ENCODE measurements around the gene MTCH2. TPM values are rescaled to one million over a fixed set of nuclear protein-coding genes. Genes with fewer than 3 reads are reported as not detected.

The MTCH2 gene
- total RNA-seq, 1 experiment from 2014 or later = 160 TPM

- peaks cover under 1% of the 10 kb centered on the region; the same call in 1 of the 2 replicates for H3K4me1 Mint-ChIP-seq
- no peak overlapping the region for H3K27ac Mint-ChIP-seq
- TF ChIP-seq IRF1 (CRISPR knock-in tag; IDR thresholded peaks at IDR 0.05) (no peak), MXD4 (CRISPR knock-in tag; IDR thresholded peaks at IDR 0.05; ENCODE audit: borderline replicate concordance) (no peak), SMAD4 (CRISPR knock-in tag; IDR thresholded peaks at IDR 0.05) (no peak), ATF1 (CRISPR knock-in tag; IDR thresholded peaks at IDR 0.05) (no peak), ZNF219 (CRISPR knock-in tag; IDR thresholded peaks at IDR 0.05; ENCODE audit: borderline replicate concordance) (no peak), HMGA2 (CRISPR knock-in tag; IDR thresholded peaks at IDR 0.05) (no peak), ZMAT4 (CRISPR knock-in tag; IDR thresholded peaks at IDR 0.05) (no peak), ARID4B (CRISPR knock-in tag; IDR thresholded peaks at IDR 0.05; ENCODE audit: borderline replicate concordance) (no peak), FOXP1 (CRISPR knock-in tag; IDR thresholded peaks at IDR 0.05; ENCODE audit: borderline replicate concordance) (no peak), PRRX2 (CRISPR knock-in tag; IDR thresholded peaks at IDR 0.05) (no peak), EMX1 (CRISPR knock-in tag; IDR thresholded peaks at IDR 0.05) (no peak), RELA (CRISPR knock-in tag; IDR thresholded peaks at IDR 0.05; ENCODE audit: borderline replicate concordance) (no peak), ZNF423 (CRISPR knock-in tag; IDR thresholded peaks at IDR 0.05) (no peak), ZNF121 (CRISPR knock-in tag; IDR thresholded peaks at IDR 0.05) (no peak), NFATC4 (CRISPR knock-in tag; IDR thresholded peaks at IDR 0.05) (no peak)
- H3K4me3 Mint-ChIP-seq = no peak overlapping the region
- POLR2A ChIA-PET = no interaction called here
- CTCF ChIA-PET = no interaction called here
- no peaks in the 10 kb centered on the region for H3K27me3 Mint-ChIP-seq (ENCODE audit: low read depth)
- peaks cover 63% of the 10 kb centered on the region for H3K36me3 Mint-ChIP-seq
- H3K9me3 Mint-ChIP-seq = no peaks in the 10 kb centered on the region
- ATAC-seq (no peak), DNase-seq (ENCODE audit: low spot score) (no peak)
Measured at GRCh38 chr11:47571895-47572294, 70.5 kb downstream of the MTCH2 start.

- POLR2A ChIA-PET = no interaction called here
- Mint-ChIP-seq H3K27ac (no peak overlapping the region), H3K9me3 (no peaks in the 10 kb centered on the region), H3K4me3 (no peak overlapping the region), H3K27me3 (ENCODE audit: low read depth) (no peaks in the 10 kb centered on the region), H3K36me3 (peaks cover 62% of the 10 kb centered on the region), H3K4me1 (peaks cover 6% of the 10 kb centered on the region)
- no peak for TF ChIP-seq ELF4 (CRISPR knock-in tag; IDR thresholded peaks at IDR 0.05; ENCODE audit: low read depth)
- CTCF ChIA-PET = interaction anchor here (1.1 kb wide), 1 partner anchor 18 kb away, joined by 3 read pairs; no protein-coding TSS in a partner anchor
- DNase-seq (ENCODE audit: low spot score) = no peak
- no peak for ATAC-seq
Measured at GRCh38 chr11:47571357-47571729, 71.0 kb downstream of the MTCH2 start.

- Mint-ChIP-seq H3K27ac (no peak overlapping the region), H3K36me3 (peaks cover 59% of the 10 kb centered on the region), H3K27me3 (ENCODE audit: low read depth) (no peaks in the 10 kb centered on the region), H3K4me3 (no peak overlapping the region), H3K4me1 (peaks cover 6% of the 10 kb centered on the region), H3K9me3 (no peaks in the 10 kb centered on the region)
- CTCF ChIA-PET = interaction anchor here (1.1 kb wide), 1 partner anchor 17 kb away, joined by 3 read pairs; no protein-coding TSS in a partner anchor
- POLR2A ChIA-PET = no interaction called here
- TF ChIP-seq PRRX2 (CRISPR knock-in tag; IDR thresholded peaks at IDR 0.05) (no peak), E2F4 (CRISPR knock-in tag; IDR thresholded peaks at IDR 0.05; ENCODE audit: borderline replicate concordance, low read depth) (no peak), IRF2 (CRISPR knock-in tag; IDR thresholded peaks at IDR 0.05; ENCODE audit: borderline replicate concordance, low read depth) (no peak), ZNF121 (CRISPR knock-in tag; IDR thresholded peaks at IDR 0.05) (no peak), NFE2L1 (CRISPR knock-in tag; IDR thresholded peaks at IDR 0.05) (no peak), FOXP1 (CRISPR knock-in tag; IDR thresholded peaks at IDR 0.05; ENCODE audit: borderline replicate concordance) (no peak), NR2C2 (CRISPR knock-in tag; IDR thresholded peaks at IDR 0.05) (no peak), NFYB (CRISPR knock-in tag; conservative IDR thresholded peaks at IDR 0.05; ENCODE audit: low read depth) (no peak)
- DNase-seq (ENCODE audit: low spot score) (no peak), ATAC-seq (no peak)
Measured at GRCh38 chr11:47570651-47571356, 71.6 kb downstream of the MTCH2 start.

All from WTC11 (cell line).